ENCODE results near the gene CHST12. TPM values are rescaled to one million over a fixed set of nuclear protein-coding genes. Genes with fewer than 3 reads are reported as not detected.
"Not testable (repeated sequence)": the region's sequence is repeated elsewhere in the genome, so short reads cannot be mapped to it uniquely, and the experiment has no call there.

The CHST12 gene
- total RNA-seq, 1 donor from 2014 or later = 7.5 TPM

DNA sequence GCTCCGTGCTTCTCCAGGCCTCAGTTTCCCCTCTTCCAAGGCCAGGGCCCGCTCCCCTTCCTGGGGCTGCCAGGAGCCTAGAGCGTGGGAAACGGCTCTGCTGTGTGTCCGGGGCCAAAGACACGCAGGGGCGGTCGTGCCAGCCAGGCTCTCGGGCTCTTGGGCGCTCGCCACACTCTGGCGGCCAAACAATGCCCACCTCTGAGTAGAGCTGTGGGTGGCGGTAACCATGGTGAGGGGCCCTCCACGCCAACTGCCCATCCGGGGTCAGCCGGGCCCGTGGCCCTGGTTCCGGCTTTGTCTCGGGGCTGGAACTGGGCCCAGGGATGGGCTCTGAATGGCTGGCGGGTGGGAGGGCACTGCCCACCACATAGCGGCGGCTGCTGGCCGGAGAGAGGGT, 56.8 kb downstream of the CHST12 start:
- no peak for DNase-seq (ENCODE audit: low read depth, low spot score)

DNA sequence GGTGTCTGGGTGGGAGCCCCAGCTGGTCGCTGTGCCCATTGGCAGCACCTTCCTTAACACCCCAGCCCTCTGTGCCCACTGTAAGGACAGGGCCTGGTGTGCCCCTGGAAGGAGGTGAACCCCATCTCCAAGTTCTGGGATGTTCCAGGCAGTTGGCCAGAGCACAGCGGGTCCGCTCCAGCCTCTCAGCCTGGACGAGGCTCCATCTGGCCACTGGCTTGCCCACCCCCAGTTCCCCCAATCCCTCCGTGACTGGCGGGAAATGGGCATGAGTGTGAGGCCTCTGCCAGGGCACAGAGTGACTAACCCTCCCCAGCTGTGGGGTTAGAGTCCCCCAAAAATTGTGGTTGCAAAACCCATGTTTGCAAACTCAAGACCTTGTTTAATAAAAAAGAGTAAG, 57.2 kb downstream of the CHST12 start:
- DNase-seq (ENCODE audit: low read depth, low spot score) = no peak

DNA sequence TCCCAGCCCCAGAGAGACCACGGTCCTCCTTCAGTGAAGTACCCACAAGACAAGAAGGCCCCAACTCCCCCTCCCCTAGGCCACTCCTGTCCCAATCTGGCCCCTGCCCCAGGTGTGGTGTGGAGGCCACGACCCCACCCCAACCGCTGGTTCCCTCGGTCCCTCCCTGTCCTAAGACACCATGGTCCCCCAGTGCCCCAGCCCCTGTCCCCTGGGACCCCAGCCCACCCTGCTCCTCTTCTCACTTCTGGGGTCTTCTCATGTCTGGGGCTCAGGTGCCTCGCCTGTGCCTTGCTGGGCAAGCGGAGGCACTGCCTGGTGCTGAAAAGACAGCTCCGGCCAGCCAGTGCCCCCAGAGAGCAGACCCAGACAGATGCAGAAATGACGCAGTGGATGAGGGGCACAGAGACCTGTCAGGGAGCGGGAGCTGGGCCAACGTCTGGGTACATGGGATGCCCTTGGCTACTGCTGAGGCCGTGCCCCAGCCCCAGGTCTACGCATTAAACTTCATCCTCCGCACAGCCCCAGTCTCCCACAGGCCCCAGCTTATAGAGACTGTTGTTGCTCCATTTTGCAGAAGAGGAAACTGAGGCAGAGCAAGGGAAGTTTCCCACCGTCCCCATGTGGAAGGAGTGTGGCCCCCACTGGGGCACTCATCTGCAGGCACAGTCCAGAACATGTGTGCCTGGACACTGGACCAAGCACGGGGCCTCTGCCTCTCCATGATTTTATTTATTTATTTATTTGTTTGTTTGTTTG, 58.0 kb downstream of the CHST12 start:
- no peak for DNase-seq (ENCODE audit: low read depth, low spot score)

DNA sequence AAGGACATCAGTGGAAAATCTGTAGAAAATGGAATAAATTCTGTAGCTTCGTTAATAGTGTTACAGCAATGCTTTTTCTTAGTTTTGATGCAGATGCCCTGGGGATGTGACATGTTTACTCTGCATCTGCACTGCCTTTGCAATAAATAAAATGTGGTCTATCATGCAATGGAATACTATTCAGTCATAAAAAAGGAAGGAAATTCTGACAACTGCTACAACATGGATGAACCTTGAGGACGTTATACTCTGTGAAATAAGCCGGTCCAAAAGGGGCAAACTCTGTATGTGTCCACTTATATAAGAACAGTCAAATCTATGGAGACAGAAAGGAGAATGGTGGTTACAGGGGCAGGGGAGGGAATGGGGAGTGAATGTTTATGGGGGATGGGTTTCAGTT, 59.3 kb downstream of the CHST12 start:
- no peak for DNase-seq (ENCODE audit: low read depth, low spot score)

DNA sequence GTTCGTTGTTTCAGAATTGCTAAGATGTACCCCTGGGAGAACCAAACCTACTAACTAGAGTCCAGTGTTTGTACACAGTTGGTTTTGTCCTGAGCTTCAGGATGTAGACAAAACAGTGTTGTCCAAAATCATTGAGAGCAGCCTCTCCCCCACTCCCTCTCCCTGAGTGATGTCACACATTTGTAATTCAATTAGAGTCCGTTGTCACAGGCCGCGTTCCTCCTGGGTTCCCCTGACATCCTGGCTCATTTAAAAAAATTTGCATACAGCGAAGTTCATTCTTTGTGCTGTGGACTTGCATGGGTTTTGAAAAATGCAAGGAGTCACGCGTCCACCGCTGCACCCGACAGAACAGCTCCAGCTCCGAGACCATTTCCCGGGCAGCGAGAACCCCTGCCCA, 62.5 kb downstream of the CHST12 start:
- no peak for DNase-seq (ENCODE audit: low read depth, low spot score)

DNA sequence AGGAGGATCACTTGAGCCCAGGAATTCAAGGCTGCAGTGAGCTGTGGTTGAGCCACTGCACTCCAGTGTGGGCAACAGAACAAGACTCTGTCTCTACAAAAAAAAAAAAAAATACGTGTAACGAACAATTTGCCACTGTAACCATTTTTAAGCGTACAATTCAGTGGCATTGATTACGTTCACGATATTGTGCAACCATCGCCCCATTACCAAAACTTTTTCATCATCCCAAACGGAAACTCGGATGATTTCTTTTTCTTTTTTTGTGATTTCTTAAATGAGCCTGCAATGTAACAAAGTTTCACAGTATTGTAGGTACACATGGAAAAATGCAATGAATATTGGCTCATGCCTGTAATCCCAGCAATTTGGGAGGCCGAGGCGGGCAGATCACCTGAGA, 63.3 kb downstream of the CHST12 start:
- DNase-seq (ENCODE audit: low read depth, low spot score) = no peak

DNA sequence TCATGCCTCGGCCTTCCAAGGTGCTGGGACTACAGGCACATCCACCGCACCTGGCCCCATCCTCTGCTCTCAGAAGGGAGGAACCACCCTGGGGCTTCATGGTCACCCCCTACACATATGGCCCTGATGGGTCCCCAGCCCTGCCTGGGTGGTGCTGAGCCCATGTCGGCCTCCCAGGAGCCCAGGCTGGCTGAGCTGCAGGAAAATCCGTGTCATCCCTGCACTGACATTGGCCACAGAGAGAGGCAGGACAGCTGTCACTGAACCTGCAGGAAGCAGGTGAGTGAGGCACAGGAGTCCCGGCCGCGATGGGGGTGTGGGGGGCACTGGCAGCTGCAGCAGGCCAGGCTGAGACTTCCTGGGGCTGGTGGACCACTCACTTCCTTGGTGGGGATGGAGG, 64.8 kb downstream of the CHST12 start:
- no peak for DNase-seq (ENCODE audit: low read depth, low spot score)

DNA sequence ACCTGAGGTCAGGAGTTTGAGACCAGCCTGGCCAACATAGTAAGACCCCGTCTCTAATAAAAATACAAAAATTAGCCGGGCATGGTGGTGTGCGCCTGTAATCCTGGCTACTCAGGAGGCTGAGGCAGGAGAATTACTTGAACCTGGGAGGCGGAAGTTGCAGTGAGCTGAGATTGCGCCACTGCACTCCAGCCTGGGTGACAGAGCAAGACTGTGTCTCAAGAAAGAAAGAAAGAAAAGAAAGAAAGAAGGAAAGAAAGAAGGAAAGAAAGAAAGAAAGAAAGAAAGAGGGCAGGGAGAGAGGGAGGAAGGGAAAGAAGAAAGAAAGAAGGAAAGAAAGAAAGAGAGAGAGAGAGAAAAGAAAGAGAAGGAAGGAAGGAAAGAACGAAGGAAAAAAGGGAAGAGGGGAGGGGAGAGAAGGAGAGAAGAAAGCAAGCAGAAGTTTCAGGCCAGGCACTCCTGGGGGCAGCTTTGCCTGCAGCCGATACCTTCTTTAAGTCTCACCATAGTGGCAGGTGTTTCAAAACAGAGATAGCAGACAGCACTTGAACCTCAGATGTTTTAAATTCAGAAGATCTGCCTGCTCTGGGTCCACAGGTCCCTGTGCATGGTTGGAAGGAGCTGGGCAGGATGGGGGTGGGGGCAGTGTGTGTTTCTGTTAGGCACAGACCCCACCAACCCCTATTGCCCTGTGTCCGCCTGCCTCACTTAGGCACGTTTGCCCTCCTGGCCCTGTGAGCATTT, 66.2 kb downstream of the CHST12 start:
- DNase-seq (ENCODE audit: low read depth, low spot score) = not testable (repeated sequence)

DNA sequence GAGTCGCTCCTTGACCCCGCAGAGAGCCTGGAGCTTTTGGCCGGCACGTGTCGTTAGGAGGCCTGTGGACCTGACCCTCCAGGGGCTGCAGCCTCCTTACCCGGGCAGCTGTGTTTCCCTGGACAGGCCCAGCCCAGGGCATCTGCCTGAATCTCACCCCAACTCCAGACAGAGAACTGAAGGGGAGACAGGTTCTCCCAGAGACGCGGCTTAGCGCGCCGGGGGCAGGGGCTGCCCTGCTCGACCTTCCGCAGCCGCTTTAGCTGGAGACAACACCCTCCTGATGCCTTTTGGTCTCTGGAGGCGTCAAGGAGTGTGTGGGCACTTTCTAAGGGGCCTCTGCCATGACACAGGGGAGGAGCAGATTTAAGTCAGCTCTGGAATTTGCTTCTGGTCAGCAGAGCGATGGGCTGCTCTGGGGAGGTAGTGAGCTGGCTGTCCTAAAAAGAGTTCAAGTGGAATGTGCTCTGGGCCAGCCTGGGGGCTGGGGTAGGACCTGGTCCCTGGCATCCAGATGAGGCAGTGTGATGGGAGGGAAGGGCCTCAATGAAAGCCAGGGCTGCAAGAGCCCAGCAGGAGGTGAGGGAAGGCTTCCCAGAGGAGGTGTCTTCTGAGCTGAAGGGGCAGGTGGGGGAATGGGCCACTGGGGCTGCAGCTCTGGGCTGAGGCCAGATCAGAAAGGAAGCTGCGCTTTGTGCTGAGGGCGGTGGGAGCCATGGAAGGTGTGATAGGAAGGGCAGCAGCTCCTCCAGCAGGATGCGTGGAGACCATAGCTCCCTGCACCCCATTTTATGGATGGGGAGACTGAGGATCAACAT, 67.0 kb downstream of the CHST12 start:
- no peak for DNase-seq (ENCODE audit: low read depth, low spot score)

DNA sequence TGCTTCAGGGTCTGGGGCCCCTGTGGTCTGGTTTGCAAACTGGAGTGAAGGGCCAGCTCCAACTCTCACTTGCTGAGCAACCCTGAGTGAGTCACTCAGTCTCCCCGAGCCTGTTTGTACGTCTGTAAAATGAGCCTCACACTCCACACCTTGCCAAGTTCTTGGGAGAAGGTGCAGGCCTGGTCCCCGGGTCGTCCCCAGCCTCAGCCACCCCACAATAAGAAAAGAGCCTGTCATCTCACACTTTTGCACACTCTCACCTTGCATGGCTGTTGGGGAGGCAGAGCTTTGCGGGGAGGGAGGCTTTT, 67.6 kb downstream of the CHST12 start:
- no peak for DNase-seq (ENCODE audit: low read depth, low spot score)

DNA sequence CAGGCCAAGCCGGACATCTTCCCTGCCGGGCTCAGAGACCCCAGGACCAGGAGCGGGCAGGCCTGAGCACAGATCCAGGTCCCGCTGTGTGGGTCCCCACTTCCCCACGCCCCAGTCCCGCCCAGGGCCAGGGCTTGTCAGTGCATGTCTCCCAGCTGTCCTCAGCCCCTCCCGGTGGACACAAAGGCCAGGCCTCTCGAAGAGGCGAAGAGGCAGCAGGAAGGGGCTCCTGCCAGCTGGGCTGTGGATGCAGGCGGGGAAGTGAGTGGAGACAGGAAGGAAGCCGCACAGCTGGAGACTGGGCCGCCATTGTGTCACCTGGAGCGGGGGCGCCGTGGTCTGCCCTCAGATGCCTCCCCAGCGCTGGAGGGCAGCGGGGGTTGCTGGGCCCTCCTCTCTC, 68.0 kb downstream of the CHST12 start:
- DNase-seq (ENCODE audit: low read depth, low spot score) = no peak

DNA sequence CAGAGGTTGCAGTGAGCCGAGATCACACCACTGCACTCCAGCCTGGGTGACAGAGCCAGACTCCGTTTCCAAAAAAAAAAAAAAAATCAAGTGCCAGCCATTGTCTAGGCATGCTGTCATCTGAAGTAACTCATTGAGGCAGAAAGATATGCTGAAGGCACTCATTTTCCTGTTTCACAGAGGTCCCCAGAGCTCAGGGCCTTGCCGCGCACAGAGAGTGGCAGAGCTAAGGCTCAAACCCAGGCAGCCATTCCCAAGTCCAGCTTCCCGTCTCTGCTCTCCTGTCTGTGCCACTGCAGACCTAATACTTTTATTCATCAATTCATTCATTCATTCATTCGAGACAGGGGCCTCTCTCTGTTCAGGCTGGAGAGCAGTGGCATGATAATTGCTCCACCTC, 69.3 kb downstream of the CHST12 start:
- DNase-seq (ENCODE audit: low read depth, low spot score) = no peak

DNA sequence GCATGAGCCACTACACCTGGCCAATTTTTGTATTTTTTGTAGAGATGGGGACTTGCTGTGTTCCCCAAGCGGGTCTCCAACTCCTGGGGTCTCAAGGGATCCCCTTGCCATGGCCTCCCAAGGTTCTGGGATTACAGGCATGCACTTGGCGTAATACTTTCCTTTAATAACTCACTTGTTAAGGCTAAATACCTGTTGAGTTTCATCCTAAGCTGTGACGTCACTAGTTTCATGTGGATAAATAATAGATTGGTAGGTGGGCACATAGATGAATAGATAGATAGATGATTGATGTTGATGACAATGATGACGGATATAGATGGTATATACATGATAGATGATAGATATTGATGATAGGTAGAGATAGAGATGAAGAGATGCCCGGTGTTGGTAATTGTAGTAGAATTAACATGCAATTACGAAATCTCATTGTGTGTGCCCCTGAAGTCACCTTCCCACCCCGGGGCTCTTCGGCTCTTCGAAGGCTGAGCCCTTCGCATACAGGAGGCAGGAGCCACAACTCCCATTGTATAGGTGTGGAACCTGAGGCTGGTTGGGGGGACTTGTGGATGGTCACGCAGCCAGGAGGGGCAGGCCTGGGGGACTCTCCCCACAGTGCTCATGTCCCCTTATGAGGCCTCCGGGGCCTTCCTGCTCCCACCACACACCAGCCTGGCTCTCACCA, 70.2 kb downstream of the CHST12 start:
- DNase-seq (ENCODE audit: low read depth, low spot score) = no peak

DNA sequence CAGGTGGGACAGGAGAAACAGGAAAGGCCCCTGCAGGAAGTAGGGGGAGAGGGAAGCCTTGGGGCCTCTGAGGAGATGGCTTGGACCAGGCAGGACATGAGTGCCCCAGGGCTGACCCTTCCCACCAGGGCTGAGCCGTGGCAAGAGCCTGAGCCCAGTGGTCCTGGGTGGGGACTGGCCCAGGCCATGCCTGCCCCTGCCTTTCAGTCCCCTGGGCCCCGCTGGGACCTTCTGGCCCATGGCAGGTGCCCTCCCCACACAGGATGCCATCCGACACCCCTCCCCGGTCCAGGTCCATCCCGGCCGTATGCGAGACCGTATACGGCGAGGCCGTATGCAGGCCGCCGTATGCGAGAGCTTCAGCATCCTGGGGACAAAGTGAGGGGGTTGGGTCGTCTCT, 70.8 kb downstream of the CHST12 start:
- no peak for DNase-seq (ENCODE audit: low read depth, low spot score)

DNA sequence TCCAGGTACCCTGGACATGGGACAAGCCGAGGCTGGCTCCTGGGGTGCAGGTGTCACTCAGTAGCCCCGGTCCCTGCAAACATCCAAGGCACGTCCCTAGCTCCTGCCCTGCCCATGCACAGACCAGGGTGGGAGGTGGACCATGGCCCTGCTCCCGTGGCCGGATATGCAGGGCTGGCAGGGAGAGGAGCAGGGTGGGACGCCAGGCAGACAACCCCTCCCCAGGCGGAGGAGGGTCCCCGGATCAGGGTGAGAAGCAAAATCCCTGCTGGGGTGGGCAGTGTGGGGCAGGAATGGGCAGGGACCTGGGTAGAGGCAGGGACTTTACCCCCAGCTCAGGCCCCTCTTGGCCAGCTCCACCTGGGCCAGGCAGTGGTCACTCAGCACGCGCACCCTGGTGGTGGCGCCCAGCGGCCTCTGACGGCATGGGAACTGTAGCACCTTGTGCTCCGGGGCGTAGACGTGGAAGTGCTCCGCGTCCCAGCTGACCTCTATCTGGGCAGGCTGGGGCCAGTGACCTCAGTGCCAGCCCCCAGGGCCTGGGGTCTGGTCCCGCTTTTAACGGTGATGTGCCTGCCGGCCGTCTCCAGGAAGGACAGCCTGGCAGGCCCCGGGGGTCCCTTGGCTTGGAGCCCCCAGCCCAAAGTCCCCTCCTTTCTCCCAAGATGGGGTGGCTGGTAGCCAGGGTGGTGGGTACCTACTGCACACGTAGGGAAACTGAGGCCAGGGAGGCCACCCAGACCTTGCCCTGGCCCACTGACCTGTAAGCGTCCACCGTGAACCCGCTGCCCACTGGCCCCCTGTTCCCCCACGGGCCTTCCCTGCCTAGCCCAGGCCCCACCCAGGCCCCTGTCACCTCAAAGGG, 71.6 kb downstream of the CHST12 start:
- no peak for DNase-seq (ENCODE audit: low read depth, low spot score)

DNA sequence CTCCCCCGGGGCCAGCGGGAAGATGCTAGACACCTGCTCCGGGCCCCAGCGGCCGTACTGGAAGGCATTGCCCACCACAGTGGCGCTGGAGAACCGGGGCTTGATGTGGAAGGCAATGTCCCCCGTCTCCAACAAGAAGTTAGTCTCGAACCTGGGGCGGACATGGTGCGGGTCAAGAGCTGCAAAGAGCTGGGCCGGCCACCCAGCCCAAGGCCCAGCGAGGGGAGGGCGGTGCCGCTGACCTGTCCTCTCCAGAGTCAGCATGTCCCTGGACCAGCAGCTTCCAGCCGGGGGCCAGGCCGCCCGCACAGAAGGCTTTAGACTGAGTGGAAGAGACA, 72.2 kb downstream of the CHST12 start:
- no peak for DNase-seq (ENCODE audit: low read depth, low spot score)

DNA sequence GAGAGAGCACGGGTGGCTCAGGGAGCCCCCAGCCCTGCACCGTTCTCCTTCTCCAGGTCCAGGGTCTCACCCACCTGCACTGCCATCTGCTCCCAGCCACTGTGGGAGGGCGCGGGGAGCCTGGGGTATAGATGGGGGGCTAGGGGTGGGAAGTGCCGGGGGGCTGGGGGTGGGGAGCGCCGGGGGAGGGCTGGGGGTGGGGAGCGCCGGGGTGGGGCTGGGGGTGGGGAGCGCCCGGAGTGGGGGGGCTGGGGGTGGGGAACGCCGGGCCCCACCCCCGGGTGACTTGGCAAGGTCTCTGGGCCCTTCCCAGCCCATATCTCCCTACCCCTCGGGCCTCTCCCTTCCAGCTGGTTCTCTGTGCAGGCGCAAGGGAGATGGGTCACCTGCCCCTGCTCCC, 72.9 kb downstream of the CHST12 start, which contains the start of gene GRIFIN:
TSS of gene GRIFIN (minus strand) at position 101 of the 400 bp plus-strand sequence. CDS start at position 86, 15 bp downstream.
- no peak for DNase-seq (ENCODE audit: low read depth, low spot score)

DNA sequence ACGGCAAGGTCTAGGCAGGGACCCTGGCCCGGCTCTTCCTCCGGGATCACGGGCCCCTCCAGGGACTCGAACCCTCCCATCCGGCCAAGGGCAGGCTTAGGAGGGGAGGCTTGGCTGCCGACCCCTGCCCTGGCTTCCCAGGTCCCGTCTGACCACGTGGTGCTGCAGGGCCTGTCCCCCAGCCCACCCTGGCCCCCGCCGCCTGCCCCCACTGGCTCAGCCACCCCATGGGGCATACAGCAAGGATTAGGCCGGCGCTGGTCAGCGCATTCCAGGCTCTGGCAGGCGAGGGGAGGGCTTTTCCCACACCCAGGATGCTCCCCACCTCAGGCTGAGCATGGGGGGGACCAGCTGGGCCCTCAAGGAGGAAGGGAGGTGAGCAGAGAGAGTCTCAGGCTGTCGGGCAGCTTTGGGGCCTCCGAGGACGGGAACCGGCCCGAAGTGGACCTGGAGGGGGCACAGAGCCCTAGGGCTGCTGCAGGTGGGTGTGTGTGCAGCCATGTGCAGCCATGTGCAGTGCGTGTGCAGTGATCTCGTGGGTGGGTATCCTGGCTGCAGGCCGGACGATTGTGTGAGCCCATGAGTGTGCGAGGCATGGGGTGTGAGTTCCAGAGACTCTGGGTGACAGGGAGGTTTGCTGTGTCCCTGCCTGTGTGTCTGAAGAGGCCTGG, 73.5 kb downstream of the CHST12 start:
- DNase-seq (ENCODE audit: low read depth, low spot score) = no peak

DNA sequence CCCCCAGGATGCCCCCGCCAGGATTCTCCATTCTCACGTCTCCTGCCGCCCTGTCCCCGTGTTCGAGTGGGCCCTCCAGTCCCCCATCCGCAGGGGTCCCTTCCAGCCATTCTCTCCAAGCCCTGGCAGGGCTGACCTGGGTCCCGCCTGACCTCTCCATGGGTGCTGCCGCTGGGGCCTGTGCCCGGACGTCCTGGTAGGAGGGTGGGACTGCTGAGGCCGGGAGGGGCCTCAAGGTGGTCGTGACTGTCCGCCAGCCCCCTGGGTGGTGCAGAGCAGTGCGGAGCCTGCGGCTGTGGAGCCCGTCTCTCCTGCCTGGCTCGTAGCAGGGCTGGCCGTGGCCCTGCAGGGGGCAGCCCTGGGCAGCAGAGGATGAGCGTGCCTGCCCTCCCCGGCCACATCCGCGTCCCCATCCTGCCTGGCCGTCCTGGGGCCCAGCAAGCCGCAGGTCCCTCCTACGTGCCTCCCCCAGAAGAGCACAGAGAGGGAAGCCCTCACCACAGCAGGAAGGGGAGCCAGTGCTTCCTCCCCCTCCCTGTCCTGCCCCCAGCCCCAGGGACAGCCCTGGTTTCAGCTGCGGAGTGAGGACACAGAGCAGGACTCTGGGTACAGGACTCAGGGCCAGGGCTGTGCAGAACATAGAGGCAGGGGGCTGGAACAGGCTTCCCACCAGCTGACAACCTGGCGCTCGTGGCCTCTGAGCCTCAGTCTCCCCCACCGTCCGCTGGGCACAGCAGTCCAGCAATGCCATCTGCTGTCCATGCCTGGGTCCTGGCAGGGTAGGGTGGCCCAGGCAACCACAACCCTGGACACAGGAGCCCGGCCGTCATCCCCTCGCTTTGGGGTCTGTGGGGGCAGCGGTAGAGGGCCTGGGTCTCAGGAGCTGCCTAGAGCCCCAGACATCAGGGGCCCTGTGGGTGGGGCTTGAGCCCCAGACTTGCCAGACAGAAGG, 74.3 kb downstream of the CHST12 start:
- DNase-seq (ENCODE audit: low read depth, low spot score) = no peak
